GM10266 (cell line): Measurements from ENCODE around the gene DDX39B.

ENCODE experiments used
- DNase-seq: peaks from one replicate; pipeline ENCODE4 v3.0.0; 2012; ENCODE audit errors: extremely low spot score
- CTCF ChIP-seq: IDR thresholded peaks from 2 replicates; pipeline ENCODE4 v1.5.1; 2012; ENCODE audit warnings: mild to moderate bottlenecking, low read depth; ENCODE audit not compliant: control insufficient read depth, insufficient read depth; ENCODE audit errors: missing control alignments

The DDX39B gene

GRCh38 chr6:31585491-31585890, 43.7 kb upstream of the DDX39B start:
- DNase-seq, result peak; percentile 45
- TF ChIP-seq CTCF, result peak; percentile 57

GRCh38 chr6:31582230-31582643, 40.4 kb upstream of the DDX39B start, which contains the start of gene LTB:
TSS of gene LTB (minus strand) at chr6:31582424. CDS start at chr6:31582417, 7 bp downstream.
- no peak for TF ChIP-seq CTCF
- DNase-seq, result no peak

- no peak for TF ChIP-seq CTCF
- no peak for DNase-seq
Measured at GRCh38 chr6:31581434-31582229, 39.8 kb upstream of the DDX39B start.

GRCh38 chr6:31580807-31581433, 39.1 kb upstream of the DDX39B start:
- peak; percentile 77 for DNase-seq
- peak; percentile 94 for TF ChIP-seq CTCF

GRCh38 chr6:31580438-31580740, 38.6 kb upstream of the DDX39B start:
- no peak for DNase-seq
- no peak for TF ChIP-seq CTCF

- DNase-seq, result peak; percentile 22
- no peak for TF ChIP-seq CTCF
Measured at GRCh38 chr6:31579546-31580437, 38.0 kb upstream of the DDX39B start.
